GM21723 (cell line): Measurements from ENCODE around the gene LRP8.

Experiments used
- ATAC-seq: cut with Tn5 transposase; IDR thresholded peaks from one replicate; pipeline ENCODE4 v1.9.1; 2021; ENCODE audit warnings: mild to moderate bottlenecking, moderate library complexity; ENCODE audit not compliant: unreplicated experiment

LRP8 gene

GRCh38 chr1:53324728-53325297 lies 3.1 kb downstream of the LRP8 start:
- ATAC-seq = no peak

GRCh38 chr1:53324321-53324720 lies 3.5 kb downstream of the LRP8 start:
- no peak for ATAC-seq

GRCh38 chr1:53323316-53323715 lies 4.6 kb downstream of the LRP8 start:
- ATAC-seq = no peak

GRCh38 chr1:53321776-53322602 lies 5.9 kb downstream of the LRP8 start:
- no peak for ATAC-seq

- ATAC-seq = no peak
Observed at GRCh38 chr1:53321366-53321765, 6.5 kb downstream of the LRP8 start.

GRCh38 chr1:53320646-53321045 lies 7.2 kb downstream of the LRP8 start:
- ATAC-seq = no peak

- no peak for ATAC-seq
Observed at GRCh38 chr1:53319296-53320101, 8.4 kb downstream of the LRP8 start.

- ATAC-seq = no peak
Observed at GRCh38 chr1:53317646-53318539, 10.0 kb downstream of the LRP8 start.

- no peak for ATAC-seq
Observed at GRCh38 chr1:53316766-53317581, 10.9 kb downstream of the LRP8 start.

- no peak for ATAC-seq
Observed at GRCh38 chr1:53316424-53316765, 11.5 kb downstream of the LRP8 start.

- no peak for ATAC-seq
Observed at GRCh38 chr1:53315456-53316423, 12.1 kb downstream of the LRP8 start.

- ATAC-seq = no peak
Observed at GRCh38 chr1:53315046-53315445, 12.8 kb downstream of the LRP8 start.

- ATAC-seq = no peak
Observed at GRCh38 chr1:53314606-53315005, 13.3 kb downstream of the LRP8 start.

- ATAC-seq = no peak
Observed at GRCh38 chr1:53314096-53314495, 13.8 kb downstream of the LRP8 start.

- no peak for ATAC-seq
Observed at GRCh38 chr1:53313556-53313955, 14.3 kb downstream of the LRP8 start.

- ATAC-seq = no peak
Observed at GRCh38 chr1:53311702-53312305, 16.1 kb downstream of the LRP8 start.

- no peak for ATAC-seq
Observed at GRCh38 chr1:53310847-53311681, 16.8 kb downstream of the LRP8 start.

- ATAC-seq = no peak
Observed at GRCh38 chr1:53309802-53310201, 18.1 kb downstream of the LRP8 start.
